ENCODE measurements around the gene ZSCAN16.
"Not testable (repeated sequence)": the region's sequence is repeated elsewhere in the genome, so short reads cannot be mapped to it uniquely, and the experiment has no call there.

Gene ZSCAN16

GRCh38 chr6:28081486-28081751 is 43.0 kb upstream of the ZSCAN16 start:
- Histone ChIP-seq H3K79me1 (ENCODE audit: low read length) (no peaks in the 10 kb centered on the region), H3K4ac (ENCODE audit: low read depth, low read length) (no peak overlapping the region), H3K4me3 (ENCODE audit: low read length) (peak overlapping the region; percentile 77), H4K8ac (ENCODE audit: low read depth, low read length) (no peak overlapping the region), H2BK15ac (replicated peaks; ENCODE audit: low read depth) (no peak overlapping the region), H2BK5ac (ENCODE audit: low read length) (no peak overlapping the region), H3K4me2 (ENCODE audit: low read length) (peak overlapping the region; percentile 69), H2BK120ac (ENCODE audit: low read depth, low read length) (no peak overlapping the region), H3K23ac (ENCODE audit: low read length) (no peak overlapping the region), H3K9ac (ENCODE audit: low read length) (peak overlapping the region; percentile 79), H4K5ac (ENCODE audit: low read length) (peak overlapping the region; percentile 89), H2AK5ac (ENCODE audit: low read length) (no peak overlapping the region), H3K36me3 (ENCODE audit: control insufficient read depth, insufficient read depth, low read length) (no peaks in the 10 kb centered on the region), H3K27me3 (ENCODE audit: insufficient read depth, low read length, poor library complexity) (no peaks in the 10 kb centered on the region), H3K4me1 (ENCODE audit: control insufficient read depth, low read depth, low read length) (no peaks in the 10 kb centered on the region), H3K18ac (ENCODE audit: low read length) (no peak overlapping the region), H3K56ac (ENCODE audit: low read length) (peak overlapping the region; percentile 88), H3K79me2 (ENCODE audit: control insufficient read depth, insufficient read depth, low read length) (peaks cover 6% of the 10 kb centered on the region), H3K27ac (ENCODE audit: low read depth, low read length) (no peak overlapping the region)
- DNase-seq: no peak
- 100% methylated on average over 1 of the region's 4 CpGs for WGBS (ENCODE audit: extremely low coverage, insufficient coverage, low lambda C conversion rate)

DNA sequence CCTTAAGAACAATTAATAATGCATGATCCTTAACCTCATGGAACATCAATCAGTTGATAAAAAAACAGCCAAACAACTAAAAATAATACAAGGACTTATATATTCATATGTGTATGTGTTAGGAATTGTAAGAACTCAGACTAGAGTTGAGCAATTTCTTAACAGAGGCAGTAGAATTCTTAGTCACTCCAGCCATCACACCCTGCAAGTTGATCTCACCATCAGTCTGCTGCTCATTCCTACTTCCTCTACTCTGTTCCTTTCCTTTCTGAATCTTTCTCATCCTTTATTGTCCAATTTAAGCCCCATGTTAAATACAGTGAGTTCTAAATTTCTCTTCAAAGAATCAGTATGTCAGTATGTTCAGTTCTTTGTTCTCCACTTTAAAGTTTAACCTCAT is 41.5 kb upstream of the ZSCAN16 start:
- H2AK5ac ChIP-seq (ENCODE audit: low read length): no peak overlapping the region
- H3K4me1 ChIP-seq (ENCODE audit: control insufficient read depth, low read depth, low read length): no peaks in the 10 kb centered on the region
- H4K8ac ChIP-seq (ENCODE audit: low read depth, low read length): no peak overlapping the region
- no peak overlapping the region for H2BK120ac ChIP-seq (ENCODE audit: low read depth, low read length)
- H3K79me1 ChIP-seq (ENCODE audit: low read length): no peaks in the 10 kb centered on the region
- H3K18ac ChIP-seq (ENCODE audit: low read length): no peak overlapping the region
- no peak overlapping the region for H3K4me3 ChIP-seq (ENCODE audit: low read length)
- H4K5ac ChIP-seq (ENCODE audit: low read length): no peak overlapping the region
- no peaks in the 10 kb centered on the region for H3K27me3 ChIP-seq (ENCODE audit: insufficient read depth, low read length, poor library complexity)
- no peak for DNase-seq
- H3K36me3 ChIP-seq (ENCODE audit: control insufficient read depth, insufficient read depth, low read length): no peaks in the 10 kb centered on the region
- H3K27ac ChIP-seq (ENCODE audit: low read depth, low read length): no peak overlapping the region
- no peak overlapping the region for H2BK15ac ChIP-seq (replicated peaks; ENCODE audit: low read depth)
- no peak overlapping the region for H3K9ac ChIP-seq (ENCODE audit: low read length)
- no peak overlapping the region for H2BK5ac ChIP-seq (ENCODE audit: low read length)
- H3K56ac ChIP-seq (ENCODE audit: low read length): no peak overlapping the region
- no peak overlapping the region for H3K4ac ChIP-seq (ENCODE audit: low read depth, low read length)
- H3K79me2 ChIP-seq (ENCODE audit: control insufficient read depth, insufficient read depth, low read length): peaks cover 6% of the 10 kb centered on the region
- H3K23ac ChIP-seq (ENCODE audit: low read length): no peak overlapping the region
- no peak overlapping the region for H3K4me2 ChIP-seq (ENCODE audit: low read length)

GRCh38 chr6:28089054-28089453 is 35.4 kb upstream of the ZSCAN16 start:
- H2BK120ac ChIP-seq (ENCODE audit: low read depth, low read length): no peak overlapping the region

DNA sequence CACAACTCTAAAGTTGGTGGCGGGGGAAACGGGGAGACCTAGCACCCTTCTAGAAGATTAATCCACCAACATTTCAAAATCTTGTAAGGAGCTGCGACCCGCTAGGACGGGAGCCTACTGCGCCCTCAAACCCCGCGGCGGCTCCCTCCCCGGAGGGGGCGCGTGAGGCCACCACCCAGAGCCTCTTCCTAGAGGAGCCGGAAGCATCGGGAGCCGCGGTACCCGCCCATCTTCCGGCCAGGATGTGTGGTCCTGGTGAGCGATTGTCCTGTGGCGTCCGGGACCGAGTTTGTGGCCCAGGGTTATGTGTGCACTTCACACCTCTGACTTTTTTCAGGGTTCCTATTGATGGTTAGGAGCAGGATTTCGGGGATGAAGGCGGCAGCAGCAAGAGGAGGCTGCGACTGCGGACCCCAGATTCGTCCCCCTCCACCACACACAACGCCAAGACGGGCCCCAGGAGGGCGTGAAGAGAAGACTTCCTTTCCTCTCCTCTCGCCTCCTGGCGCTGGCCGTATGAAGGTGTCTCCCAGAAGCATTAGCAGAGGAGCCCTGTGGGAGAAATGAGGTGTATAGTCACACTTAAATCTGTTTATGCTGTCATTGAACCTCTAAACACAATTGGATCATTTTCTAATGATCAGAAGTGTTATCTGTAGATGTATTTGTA is 33.4 kb upstream of the ZSCAN16 start:
- Histone ChIP-seq H3K27me3 (ENCODE audit: insufficient read depth, low read length, poor library complexity) (no peaks in the 10 kb centered on the region), H3K18ac (ENCODE audit: low read length) (no peak overlapping the region), H3K4me1 (ENCODE audit: control insufficient read depth, low read depth, low read length) (no peaks in the 10 kb centered on the region), H3K4ac (ENCODE audit: low read depth, low read length) (no peak overlapping the region), H3K27ac (ENCODE audit: low read depth, low read length) (no peak overlapping the region), H3K79me1 (ENCODE audit: low read length) (no peaks in the 10 kb centered on the region), H4K8ac (ENCODE audit: low read depth, low read length) (no peak overlapping the region), H3K4me2 (ENCODE audit: low read length) (no peak overlapping the region), H2BK120ac (ENCODE audit: low read depth, low read length) (no peak overlapping the region), H2BK5ac (ENCODE audit: low read length) (no peak overlapping the region), H3K79me2 (ENCODE audit: control insufficient read depth, insufficient read depth, low read length) (no peaks in the 10 kb centered on the region), H4K5ac (ENCODE audit: low read length) (no peak overlapping the region), H3K36me3 (ENCODE audit: control insufficient read depth, insufficient read depth, low read length) (peaks cover 4% of the 10 kb centered on the region), H3K4me3 (ENCODE audit: low read length) (no peak overlapping the region), H3K56ac (ENCODE audit: low read length) (no peak overlapping the region), H3K9ac (ENCODE audit: low read length) (no peak overlapping the region), H2BK15ac (replicated peaks; ENCODE audit: low read depth) (no peak overlapping the region), H2AK5ac (ENCODE audit: low read length) (no peak overlapping the region), H3K23ac (ENCODE audit: low read length) (no peak overlapping the region)
- no peak for DNase-seq
- no CpG with 5 or more reads among the region's 33 CpGs for WGBS (ENCODE audit: extremely low coverage, insufficient coverage, low lambda C conversion rate)

More at GRCh38 chr6:28089054-28089453, 35.4 kb upstream of the ZSCAN16 start:
- Histone ChIP-seq H3K79me1 (ENCODE audit: low read length) (no peaks in the 10 kb centered on the region), H3K79me2 (ENCODE audit: control insufficient read depth, insufficient read depth, low read length) (no peaks in the 10 kb centered on the region), H3K4me3 (ENCODE audit: low read length) (peak overlapping the region; percentile 21), H3K18ac (ENCODE audit: low read length) (no peak overlapping the region), H3K9ac (ENCODE audit: low read length) (no peak overlapping the region), H2BK15ac (replicated peaks; ENCODE audit: low read depth) (no peak overlapping the region), H3K4me1 (ENCODE audit: control insufficient read depth, low read depth, low read length) (no peaks in the 10 kb centered on the region), H2BK5ac (ENCODE audit: low read length) (no peak overlapping the region), H4K5ac (ENCODE audit: low read length) (no peak overlapping the region), H3K4ac (ENCODE audit: low read depth, low read length) (no peak overlapping the region), H3K27ac (ENCODE audit: low read depth, low read length) (no peak overlapping the region), H3K4me2 (ENCODE audit: low read length) (no peak overlapping the region), H4K8ac (ENCODE audit: low read depth, low read length) (no peak overlapping the region), H3K56ac (ENCODE audit: low read length) (no peak overlapping the region), H2AK5ac (ENCODE audit: low read length) (no peak overlapping the region), H3K23ac (ENCODE audit: low read length) (no peak overlapping the region), H3K27me3 (ENCODE audit: insufficient read depth, low read length, poor library complexity) (no peaks in the 10 kb centered on the region), H3K36me3 (ENCODE audit: control insufficient read depth, insufficient read depth, low read length) (peaks cover 4% of the 10 kb centered on the region)
- no CpG with 5 or more reads among the region's 5 CpGs for WGBS (ENCODE audit: extremely low coverage, insufficient coverage, low lambda C conversion rate)
- DNase-seq: peak; percentile 6

DNA sequence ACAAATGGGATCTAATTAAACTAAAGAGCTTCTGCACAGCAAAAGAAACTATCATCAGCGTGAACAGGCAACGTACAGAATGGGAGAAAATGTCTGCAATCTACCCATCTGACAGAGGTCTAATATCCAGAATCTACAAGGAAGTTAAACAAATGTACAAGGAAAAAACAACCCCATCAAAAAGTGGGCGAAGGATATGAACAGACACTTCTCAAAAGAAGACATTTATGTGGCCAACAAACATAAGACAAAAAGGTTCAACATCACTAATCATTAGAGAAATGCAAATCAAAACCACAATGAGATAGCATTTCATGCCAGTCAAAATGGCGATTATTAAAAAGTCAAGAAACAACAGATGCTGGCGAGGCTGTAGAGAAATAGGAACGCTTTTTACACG is 22.2 kb upstream of the ZSCAN16 start:
- H2AK5ac ChIP-seq (ENCODE audit: low read length); H3K18ac ChIP-seq (ENCODE audit: low read length); H3K36me3 ChIP-seq (ENCODE audit: control insufficient read depth, insufficient read depth, low read length); H3K9ac ChIP-seq (ENCODE audit: low read length); H4K5ac ChIP-seq (ENCODE audit: low read length); H4K8ac ChIP-seq (ENCODE audit: low read depth, low read length); H3K4me1 ChIP-seq (ENCODE audit: control insufficient read depth, low read depth, low read length); H2BK120ac ChIP-seq (ENCODE audit: low read depth, low read length); H3K56ac ChIP-seq (ENCODE audit: low read length); H3K27me3 ChIP-seq (ENCODE audit: insufficient read depth, low read length, poor library complexity); H3K4me3 ChIP-seq (ENCODE audit: low read length); H3K79me2 ChIP-seq (ENCODE audit: control insufficient read depth, insufficient read depth, low read length); H3K79me1 ChIP-seq (ENCODE audit: low read length); H3K4ac ChIP-seq (ENCODE audit: low read depth, low read length); H2BK5ac ChIP-seq (ENCODE audit: low read length); H2BK15ac ChIP-seq (replicated peaks; ENCODE audit: low read depth); DNase-seq; H3K4me2 ChIP-seq (ENCODE audit: low read length); H3K23ac ChIP-seq (ENCODE audit: low read length); H3K27ac ChIP-seq (ENCODE audit: low read depth, low read length): not testable (repeated sequence)
- no CpG with 5 or more reads among the region's 7 CpGs for WGBS (ENCODE audit: extremely low coverage, insufficient coverage, low lambda C conversion rate)

- DNase-seq; H3K4me3 ChIP-seq (ENCODE audit: low read length); H3K79me2 ChIP-seq (ENCODE audit: control insufficient read depth, insufficient read depth, low read length); H3K4ac ChIP-seq (ENCODE audit: low read depth, low read length); H3K27me3 ChIP-seq (ENCODE audit: insufficient read depth, low read length, poor library complexity); H3K23ac ChIP-seq (ENCODE audit: low read length); H3K79me1 ChIP-seq (ENCODE audit: low read length); H4K5ac ChIP-seq (ENCODE audit: low read length); H2AK5ac ChIP-seq (ENCODE audit: low read length); H2BK15ac ChIP-seq (replicated peaks; ENCODE audit: low read depth); H3K4me1 ChIP-seq (ENCODE audit: control insufficient read depth, low read depth, low read length); H3K56ac ChIP-seq (ENCODE audit: low read length); H3K36me3 ChIP-seq (ENCODE audit: control insufficient read depth, insufficient read depth, low read length); H3K4me2 ChIP-seq (ENCODE audit: low read length); H3K9ac ChIP-seq (ENCODE audit: low read length); H3K27ac ChIP-seq (ENCODE audit: low read depth, low read length); H3K18ac ChIP-seq (ENCODE audit: low read length); H2BK5ac ChIP-seq (ENCODE audit: low read length); H2BK120ac ChIP-seq (ENCODE audit: low read depth, low read length); H4K8ac ChIP-seq (ENCODE audit: low read depth, low read length): not testable (repeated sequence)
Measured at GRCh38 chr6:28102699-28103098, 21.7 kb upstream of the ZSCAN16 start.

Measured in mesendoderm (in vitro differentiated cells).